NOMO-1 treated with DMSO at 0.1 percent for 48 hours (cell line): ENCODE measurements around the gene DCUN1D2.

Experiments
- DNase-seq: peaks from one replicate; lab custom pipeline; 2025; ENCODE audit not compliant: unreplicated experiment; lab: John Stamatoyannopoulos, UW

The DCUN1D2 gene

GRCh38 chr13:113411216-113412023 is 79.1 kb downstream of the DCUN1D2 start:
- DNase-seq, result peak; percentile 48

GRCh38 chr13:113410472-113411201 is 79.9 kb downstream of the DCUN1D2 start:
- peak; percentile 56 for DNase-seq

DNA sequence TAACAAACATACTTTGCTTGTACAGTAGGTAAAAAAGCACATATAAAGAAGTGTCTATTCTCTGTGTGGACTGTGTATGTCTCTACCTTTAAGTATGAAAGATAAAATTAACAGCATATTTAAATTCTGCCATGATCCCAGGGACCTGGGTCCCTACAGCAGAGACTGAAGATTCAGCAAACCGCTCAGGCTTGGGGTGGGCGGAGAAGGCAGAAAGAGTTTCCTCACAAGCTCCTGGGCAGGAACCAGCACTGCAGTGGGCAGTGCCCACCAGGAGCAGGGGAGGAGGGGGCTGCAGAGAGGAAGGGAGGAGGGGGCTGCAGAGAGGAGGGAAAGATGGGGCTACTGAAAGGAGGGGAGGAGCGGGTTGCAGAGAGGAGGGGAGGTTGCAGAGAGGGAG is 81.9 kb downstream of the DCUN1D2 start:
- DNase-seq, result no peak

DNA sequence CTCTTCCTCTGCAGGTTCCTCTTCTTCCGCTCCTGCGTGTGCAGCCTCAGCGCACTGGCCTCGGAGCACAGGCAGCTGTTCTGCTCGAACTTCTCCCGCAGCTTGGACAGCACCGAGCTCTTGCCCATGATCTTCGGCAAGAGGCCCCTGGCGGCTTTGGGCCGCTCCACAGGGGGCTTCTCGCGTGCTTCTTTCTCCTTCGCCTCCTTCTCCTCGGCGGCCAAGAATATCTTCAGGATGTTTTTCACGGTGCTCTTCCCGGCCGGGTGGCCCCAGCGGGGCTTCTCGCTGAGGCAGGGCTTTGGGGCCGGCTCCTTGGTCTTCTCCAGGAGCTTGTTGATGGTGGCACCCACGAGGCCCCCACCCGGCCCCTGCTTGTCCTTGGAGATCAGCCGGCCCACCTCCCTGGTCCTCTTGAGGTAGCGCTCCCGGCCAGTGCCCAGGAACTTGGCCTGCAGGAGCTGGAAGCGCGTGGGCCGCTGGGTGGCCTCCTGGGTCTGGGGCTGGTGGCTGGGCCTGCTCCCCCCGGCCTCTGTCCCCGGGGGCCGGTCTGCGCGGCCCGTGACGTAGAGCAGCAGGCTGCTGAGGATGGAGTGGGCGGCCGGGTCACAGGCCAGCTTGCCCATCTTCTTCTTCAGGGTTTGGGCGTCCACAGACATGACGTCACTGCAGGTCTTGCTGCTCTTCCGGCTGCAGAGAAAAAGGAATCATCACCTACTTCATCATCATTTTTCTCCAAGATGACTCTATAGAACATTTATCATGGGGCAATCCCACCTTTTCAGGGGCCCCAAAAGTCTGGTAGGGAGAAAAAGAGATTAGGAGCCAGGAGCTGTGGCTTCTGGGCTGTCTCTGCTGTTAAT is 82.7 kb downstream of the DCUN1D2 start:
- DNase-seq, result no peak

- no peak for DNase-seq
Measured at GRCh38 chr13:113407103-113407530, 83.4 kb downstream of the DCUN1D2 start.

- DNase-seq, result no peak
Measured at GRCh38 chr13:113406321-113407102, 84.0 kb downstream of the DCUN1D2 start.
